HEK293 (cell line): Measurements from ENCODE around the gene SLAMF6.

Experiments
- CTCF ChIP-seq: fragments of 450-650 bp; formaldehyde crosslinking; IDR thresholded peaks from 2 replicates; pipeline ENCODE4 v1.5.1; 2016; ENCODE audit warnings: missing biosample characterization, missing genetic modification characterization
- ZNF639 ChIP-seq: fragments of 450-650 bp; formaldehyde crosslinking; IDR thresholded peaks from 2 replicates; pipeline ENCODE4 v1.5.1; 2016; ENCODE audit warnings: missing biosample characterization, missing genetic modification characterization

- TF ChIP-seq ZNF639 (no peak), CTCF (tag by site-specific recombination) (no peak)
Measured at GRCh38 chr1:160449494-160449893, 73.6 kb downstream of the SLAMF6 start.
